Stimulated activated CD4-positive, alpha-beta T cell treated with anti-CD3 and anti-CD28 coated beads, TNF-alpha, amount 100 ng/mL, for 48 hours (primary cell): ENCODE results near the gene GPA33.
A peak's percentile ranks its signal among the peaks of the same experiment; 100 is the strongest.

Source experiments
- DNase-seq, 3 donors: peaks; one replicate each; pipeline ENCODE4 v3.0.0-alpha.2; 2020; ENCODE audit warnings: low read depth in 3 of 3

The GPA33 gene

GRCh38 chr1:167086033-167086432 lies 4.1 kb downstream of the GPA33 start:
- no peak for DNase-seq

- DNase-seq, result no peak
Observed at GRCh38 chr1:167084757-167085156, 5.4 kb downstream of the GPA33 start.

- no peak for DNase-seq
Observed at GRCh38 chr1:167083871-167084270, 6.3 kb downstream of the GPA33 start.

- DNase-seq, result no peak
Observed at GRCh38 chr1:167083066-167083665, 7.0 kb downstream of the GPA33 start.

GRCh38 chr1:167082511-167083027 lies 7.6 kb downstream of the GPA33 start:
- DNase-seq, result no peak

GRCh38 chr1:167081594-167082156 lies 8.5 kb downstream of the GPA33 start:
- no peak for DNase-seq

- no peak for DNase-seq
Observed at GRCh38 chr1:167077868-167078210, 12.3 kb downstream of the GPA33 start.

GRCh38 chr1:167077128-167077867 lies 12.9 kb downstream of the GPA33 start:
- DNase-seq, result no peak

- DNase-seq, result no peak
Observed at GRCh38 chr1:167076136-167076710, 14.0 kb downstream of the GPA33 start.

GRCh38 chr1:167071286-167071685 lies 18.9 kb downstream of the GPA33 start:
- no peak for DNase-seq

- no peak for DNase-seq
Observed at GRCh38 chr1:167068761-167069160, 21.4 kb downstream of the GPA33 start.

- no peak for DNase-seq
Observed at GRCh38 chr1:167067904-167068303, 22.3 kb downstream of the GPA33 start.

- peak; percentile 65 to 74 (median 66) for DNase-seq
Observed at GRCh38 chr1:167066333-167067122, 23.6 kb downstream of the GPA33 start.

- DNase-seq, result no peak
Observed at GRCh38 chr1:167065471-167065870, 24.7 kb downstream of the GPA33 start.

GRCh38 chr1:167064621-167065020 lies 25.6 kb downstream of the GPA33 start:
- DNase-seq, result no peak

GRCh38 chr1:167061073-167061464 lies 29.1 kb downstream of the GPA33 start:
- no peak for DNase-seq

GRCh38 chr1:167060141-167061072 lies 29.8 kb downstream of the GPA33 start:
- no peak for DNase-seq

- DNase-seq, result no peak
Observed at GRCh38 chr1:167059809-167060107, 30.4 kb downstream of the GPA33 start.

- DNase-seq, result peak; percentile 41 to 66 (median 64)
Observed at GRCh38 chr1:167059045-167059808, 30.9 kb downstream of the GPA33 start.

- DNase-seq, result no peak
Observed at GRCh38 chr1:167057241-167057688, 32.9 kb downstream of the GPA33 start.
